Neural cell (in vitro differentiated cells): Measurements from ENCODE around the gene MACROH2A1.

ENCODE experiments used
- EP300 ChIP-seq: fragments of 450-650 bp; conservative IDR thresholded peaks from 2 replicates; pipeline ENCODE4 v1.6.1; 2014; ENCODE audit warnings: antibody characterized with exemption, mild to moderate bottlenecking, moderate library complexity; ENCODE audit not compliant: poor library complexity, severe bottlenecking
- EZH2 ChIP-seq: fragments of 200-600, 300-800 bp; shearing (Covaris generic), sonication (generic); IDR thresholded peaks from 2 replicates; pipeline ENCODE4 v1.6.1; 2014; ENCODE audit warnings: antibody characterized with exemption, low read length, borderline replicate concordance, mild to moderate bottlenecking; ENCODE audit not compliant: insufficient read depth, poor library complexity, severe bottlenecking
- REST ChIP-seq: IDR thresholded peaks from 2 replicates; pipeline ENCODE4 v1.6.1; 2012; ENCODE audit warnings: borderline replicate concordance
- TF ChIP-seq, protein P1 (sequence below): fragments of 450-650 bp; IDR thresholded peaks from 2 replicates; pipeline ENCODE4 v1.5.1; 2014; ENCODE audit warnings: antibody characterized with exemption, mild to moderate bottlenecking, moderate library complexity; ENCODE audit not compliant: poor library complexity, severe bottlenecking

GRCh38 chr5:135428586-135428985 lies 29.6 kb upstream of the MACROH2A1 start:
- TF ChIP-seq, protein P1, sequence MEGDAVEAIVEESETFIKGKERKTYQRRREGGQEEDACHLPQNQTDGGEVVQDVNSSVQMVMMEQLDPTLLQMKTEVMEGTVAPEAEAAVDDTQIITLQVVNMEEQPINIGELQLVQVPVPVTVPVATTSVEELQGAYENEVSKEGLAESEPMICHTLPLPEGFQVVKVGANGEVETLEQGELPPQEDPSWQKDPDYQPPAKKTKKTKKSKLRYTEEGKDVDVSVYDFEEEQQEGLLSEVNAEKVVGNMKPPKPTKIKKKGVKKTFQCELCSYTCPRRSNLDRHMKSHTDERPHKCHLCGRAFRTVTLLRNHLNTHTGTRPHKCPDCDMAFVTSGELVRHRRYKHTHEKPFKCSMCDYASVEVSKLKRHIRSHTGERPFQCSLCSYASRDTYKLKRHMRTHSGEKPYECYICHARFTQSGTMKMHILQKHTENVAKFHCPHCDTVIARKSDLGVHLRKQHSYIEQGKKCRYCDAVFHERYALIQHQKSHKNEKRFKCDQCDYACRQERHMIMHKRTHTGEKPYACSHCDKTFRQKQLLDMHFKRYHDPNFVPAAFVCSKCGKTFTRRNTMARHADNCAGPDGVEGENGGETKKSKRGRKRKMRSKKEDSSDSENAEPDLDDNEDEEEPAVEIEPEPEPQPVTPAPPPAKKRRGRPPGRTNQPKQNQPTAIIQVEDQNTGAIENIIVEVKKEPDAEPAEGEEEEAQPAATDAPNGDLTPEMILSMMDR = no peak
- TF ChIP-seq EP300 (no peak), EZH2 (no peak), REST (no peak)
